Measurements from ENCODE around the gene LRRC26. TPM values are rescaled to one million over a fixed set of nuclear protein-coding genes. Genes with fewer than 3 reads are reported as not detected.
A peak's percentile ranks its signal among the peaks of the same experiment; 100 is the strongest.

Gene LRRC26
- total RNA-seq, 1 experiment from 2014 or later, result 2.4 TPM

DNA sequence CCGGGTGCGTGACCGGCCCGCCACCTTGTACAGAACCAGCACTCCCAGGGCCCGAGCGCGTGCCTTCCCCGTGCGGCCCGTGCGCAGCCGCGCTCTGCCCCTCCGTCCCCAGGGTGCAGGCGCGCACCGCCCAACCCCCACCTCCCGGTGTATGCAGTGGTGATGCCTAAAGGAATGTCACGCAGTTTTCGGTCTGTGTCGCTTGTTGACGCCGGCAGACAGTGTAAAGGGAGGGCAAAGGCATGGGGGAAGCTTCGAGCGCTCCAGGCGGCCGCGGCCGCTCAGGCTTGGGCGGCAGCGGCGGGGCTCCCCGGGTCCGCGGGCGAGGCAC lies 1.3 kb downstream of the LRRC26 start:
- ChIA-PET RAD21 (ENCODE audit: low non-redundant PET in 1 of 2, low total read pairs in 2 of 2, uncharacterized antibody in 2 of 2, unreplicated experiment in 2 of 2) (no interaction called here), CTCF (interaction anchor here (0.9 to 1.9 kb wide), 2 partner anchors 20 to 59 kb away, joined by 4 read pairs; partner anchors contain the start of genes ANAPC2, RNF224 and SSNA1), POLR2A (interaction anchor here (0.9 to 3.4 kb wide), 4 partner anchors 8 to 101 kb away, joined by 3 to 12 read pairs (median 4); partner anchors contain the start of gene SSNA1)
- Histone ChIP-seq H3K4me3 (replicated peaks in 1 of 2; ENCODE audit: low read depth in 1 of 2, low read length in 2 of 2) (peak overlapping the region; percentile 41 to 60), H3K4me1 (ENCODE audit: control insufficient read depth in 1 of 2, insufficient read depth in 2 of 2, low read length in 2 of 2) (peaks cover 17 to 44% of the 10 kb centered on the region in 2 experiments), H2AFZ (ENCODE audit: low read depth, low read length, poor library complexity, severe bottlenecking) (no peak overlapping the region), H3K9me3 (ENCODE audit: control insufficient read depth in 1 of 2, insufficient read depth in 1 of 2, low read depth in 1 of 2, low read length in 2 of 2) (no peaks in the 10 kb centered on the region), H4K20me1 (ENCODE audit: insufficient read depth) (no peaks in the 10 kb centered on the region), H3K27ac (ENCODE audit: low read depth, low read length) (peak overlapping the region; percentile 65; the same call in 1 of the 2 replicates), H3K9ac (ENCODE audit: low read length) (peak overlapping the region; percentile 58), H3K36me3 (ENCODE audit: control insufficient read depth in 1 of 2, insufficient read depth in 2 of 2, low read length in 2 of 2) (no peaks in the 10 kb centered on the region), H3K27me3 (ENCODE audit: insufficient read depth, low read length) (no peaks in the 10 kb centered on the region), H3K79me2 (ENCODE audit: insufficient read depth, low read length) (no peaks in the 10 kb centered on the region), H3K4me2 (ENCODE audit: low read length) (peak overlapping the region; percentile 84), H3K9me2 (ENCODE audit: insufficient read depth) (no peaks in the 10 kb centered on the region)
- intact Hi-C loops (cut with micrococcal nuclease), result no loop called here
- DNase-seq (ENCODE audit: low read depth, low spot score) (no peak), ATAC-seq (peak; percentile 46)
- TF ChIP-seq POLR2A (IDR thresholded peaks at IDR 0.05; ENCODE audit: borderline replicate concordance, extremely low read depth, insufficient read depth, insufficient read length) (no peak), EGR1 (IDR thresholded peaks at IDR 0.05; ENCODE audit: low read depth) (no peak), POLR2AphosphoS5 (IDR thresholded peaks at IDR 0.05; ENCODE audit: low read depth, low read length) (peak; percentile 11; the same call in 1 of the 2 replicates)
- no TSS peak for BruUV-seq (replicated peaks)

DNA sequence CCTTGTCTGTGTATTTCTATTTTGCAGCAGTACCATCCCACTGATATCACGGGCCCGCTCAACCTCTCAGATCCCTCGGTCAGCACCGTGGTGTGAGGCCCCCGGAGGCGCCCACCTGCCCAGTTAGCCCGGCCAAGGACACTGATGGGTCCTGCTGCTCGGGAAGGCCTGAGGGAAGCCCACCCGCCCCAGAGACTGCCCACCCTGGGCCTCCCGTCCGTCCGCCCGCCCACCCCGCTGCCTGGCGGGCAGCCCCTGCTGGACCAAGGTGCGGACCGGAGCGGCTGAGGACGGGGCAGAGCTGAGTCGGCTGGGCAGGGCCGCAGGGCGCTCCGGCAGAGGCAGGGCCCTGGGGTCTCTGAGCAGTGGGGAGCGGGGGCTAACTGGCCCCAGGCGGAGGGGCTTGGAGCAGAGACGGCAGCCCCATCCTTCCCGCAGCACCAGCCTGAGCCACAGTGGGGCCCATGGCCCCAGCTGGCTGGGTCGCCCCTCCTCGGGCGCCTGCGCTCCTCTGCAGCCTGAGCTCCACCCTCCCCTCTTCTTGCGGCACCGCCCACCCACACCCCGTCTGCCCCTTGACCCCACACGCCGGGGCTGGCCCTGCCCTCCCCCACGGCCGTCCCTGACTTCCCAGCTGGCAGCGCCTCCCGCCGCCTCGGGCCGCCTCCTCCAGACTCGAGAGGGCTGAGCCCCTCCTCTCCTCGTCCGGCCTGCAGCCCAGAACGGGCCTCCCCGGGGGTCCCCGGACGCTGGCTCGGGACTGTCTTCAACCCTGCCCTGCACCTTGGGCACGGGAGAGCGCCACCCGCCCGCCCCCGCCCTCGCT lies 1.9 kb downstream of the LRRC26 start:
- Histone ChIP-seq H3K36me3 (ENCODE audit: control insufficient read depth in 1 of 2, insufficient read depth in 2 of 2, low read length in 2 of 2) (no peaks in the 10 kb centered on the region), H3K4me3 (replicated peaks in 1 of 2; ENCODE audit: low read depth in 1 of 2, low read length in 2 of 2) (peak overlapping the region; percentile 41 to 60; a peak in 3 of 4 replicates), H2AFZ (ENCODE audit: low read depth, low read length, poor library complexity, severe bottlenecking) (no peak overlapping the region), H4K20me1 (ENCODE audit: insufficient read depth) (no peaks in the 10 kb centered on the region), H3K4me2 (ENCODE audit: low read length) (peak overlapping the region; percentile 84), H3K27me3 (ENCODE audit: insufficient read depth, low read length) (no peaks in the 10 kb centered on the region), H3K79me2 (ENCODE audit: insufficient read depth, low read length) (no peaks in the 10 kb centered on the region), H3K9ac (ENCODE audit: low read length) (peak overlapping the region; percentile 14; the same call in 1 of the 2 replicates), H3K27ac (ENCODE audit: low read depth, low read length) (no peak overlapping the region; the same call in 1 of the 2 replicates), H3K9me2 (ENCODE audit: insufficient read depth) (no peaks in the 10 kb centered on the region), H3K4me1 (ENCODE audit: control insufficient read depth in 1 of 2, insufficient read depth in 2 of 2, low read length in 2 of 2) (peaks cover 18 to 50% of the 10 kb centered on the region in 2 experiments), H3K9me3 (ENCODE audit: control insufficient read depth in 1 of 2, insufficient read depth in 1 of 2, low read depth in 1 of 2, low read length in 2 of 2) (no peaks in the 10 kb centered on the region)
- CTCF ChIA-PET, result interaction anchor here (0.9 kb wide), 1 partner anchor 21 kb away, joined by 4 read pairs; the partner anchor contains the start of genes ANAPC2 and SSNA1
- DNase-seq (ENCODE audit: low read depth, low spot score), result no peak
- TF ChIP-seq SP1 (IDR thresholded peaks at IDR 0.05; ENCODE audit: low read depth) (no peak), YY1 (IDR thresholded peaks at IDR 0.05; ENCODE audit: extremely low read depth, insufficient replicate concordance, low read depth, low read length) (no peak), POLR2A (IDR thresholded peaks at IDR 0.05; ENCODE audit: borderline replicate concordance, extremely low read depth, insufficient read depth, insufficient read length) (peak; percentile 20), SRF (IDR thresholded peaks at IDR 0.05; ENCODE audit: low read depth) (no peak), EZH2phosphoT487 (IDR thresholded peaks at IDR 0.05; ENCODE audit: borderline replicate concordance) (no peak), POLR2AphosphoS5 (IDR thresholded peaks at IDR 0.05; ENCODE audit: low read depth, low read length) (peak; percentile 46), ELF1 (IDR thresholded peaks at IDR 0.05; ENCODE audit: borderline replicate concordance, low read depth) (no peak), TCF7L2 (IDR thresholded peaks at IDR 0.05; ENCODE audit: borderline replicate concordance, extremely low read depth, insufficient read depth, insufficient read length) (no peak), CEBPB (IDR thresholded peaks at IDR 0.05; ENCODE audit: low read depth) (no peak)
- TF ChIP-seq, protein P1, sequence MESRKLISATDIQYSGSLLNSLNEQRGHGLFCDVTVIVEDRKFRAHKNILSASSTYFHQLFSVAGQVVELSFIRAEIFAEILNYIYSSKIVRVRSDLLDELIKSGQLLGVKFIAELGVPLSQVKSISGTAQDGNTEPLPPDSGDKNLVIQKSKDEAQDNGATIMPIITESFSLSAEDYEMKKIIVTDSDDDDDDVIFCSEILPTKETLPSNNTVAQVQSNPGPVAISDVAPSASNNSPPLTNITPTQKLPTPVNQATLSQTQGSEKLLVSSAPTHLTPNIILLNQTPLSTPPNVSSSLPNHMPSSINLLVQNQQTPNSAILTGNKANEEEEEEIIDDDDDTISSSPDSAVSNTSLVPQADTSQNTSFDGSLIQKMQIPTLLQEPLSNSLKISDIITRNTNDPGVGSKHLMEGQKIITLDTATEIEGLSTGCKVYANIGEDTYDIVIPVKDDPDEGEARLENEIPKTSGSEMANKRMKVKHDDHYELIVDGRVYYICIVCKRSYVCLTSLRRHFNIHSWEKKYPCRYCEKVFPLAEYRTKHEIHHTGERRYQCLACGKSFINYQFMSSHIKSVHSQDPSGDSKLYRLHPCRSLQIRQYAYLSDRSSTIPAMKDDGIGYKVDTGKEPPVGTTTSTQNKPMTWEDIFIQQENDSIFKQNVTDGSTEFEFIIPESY (IDR thresholded peaks at IDR 0.05; ENCODE audit: extremely low read depth, insufficient replicate concordance, low read length), result no peak
- TF ChIP-seq, protein P2, sequence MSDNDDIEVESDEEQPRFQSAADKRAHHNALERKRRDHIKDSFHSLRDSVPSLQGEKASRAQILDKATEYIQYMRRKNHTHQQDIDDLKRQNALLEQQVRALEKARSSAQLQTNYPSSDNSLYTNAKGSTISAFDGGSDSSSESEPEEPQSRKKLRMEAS (IDR thresholded peaks at IDR 0.05), result no peak
- POLR2A ChIA-PET, result interaction anchor here (0.7 to 3.4 kb wide), 4 partner anchors 9 to 98 kb away, joined by 3 to 12 read pairs (median 4); partner anchors contain the start of genes SAPCD2 and SSNA1
- intact Hi-C loops (cut with micrococcal nuclease), result no loop called here
- ATAC-seq, result peak; percentile 29
- BruUV-seq (replicated peaks), result no TSS peak
- RAD21 ChIA-PET (ENCODE audit: low non-redundant PET in 1 of 2, low total read pairs in 2 of 2, uncharacterized antibody in 2 of 2, unreplicated experiment in 2 of 2), result no interaction called here

Data from HCT116 (cell line).